Fibroblast of the aortic adventitia (primary cell): ENCODE measurements around the gene MECR. TPM values are rescaled to one million over a fixed set of nuclear protein-coding genes. Genes with fewer than 3 reads are reported as not detected.

Experiments used
- DNase-seq: peaks from one replicate; pipeline ENCODE4 v3.0.0-alpha.2; 2010; ENCODE audit warnings: low read depth
- H3K4me3 ChIP-seq: 2 replicates; pipeline ENCODE4 v1.5.1; 2011; ENCODE audit warnings: low read depth, mild to moderate bottlenecking, control low read depth, low read length, moderate library complexity
- CTCF ChIP-seq: IDR thresholded peaks from 2 replicates; pipeline ENCODE4 v1.5.1; 2011; ENCODE audit warnings: mild to moderate bottlenecking, low read length, control low read depth, inconsistent platforms; ENCODE audit not compliant: insufficient read depth
- total RNA-seq: library from RNA; depleted of rRNA; stranded (reverse); fragments of >200 nt; gene quantifications from 2 replicates; pipeline ENCODE4 v1.2.3, GENCODE V29; 2012; ENCODE audit warnings: low replicate concordance

Gene MECR
- total RNA-seq, 1 donor = 23.1 TPM

DNA sequence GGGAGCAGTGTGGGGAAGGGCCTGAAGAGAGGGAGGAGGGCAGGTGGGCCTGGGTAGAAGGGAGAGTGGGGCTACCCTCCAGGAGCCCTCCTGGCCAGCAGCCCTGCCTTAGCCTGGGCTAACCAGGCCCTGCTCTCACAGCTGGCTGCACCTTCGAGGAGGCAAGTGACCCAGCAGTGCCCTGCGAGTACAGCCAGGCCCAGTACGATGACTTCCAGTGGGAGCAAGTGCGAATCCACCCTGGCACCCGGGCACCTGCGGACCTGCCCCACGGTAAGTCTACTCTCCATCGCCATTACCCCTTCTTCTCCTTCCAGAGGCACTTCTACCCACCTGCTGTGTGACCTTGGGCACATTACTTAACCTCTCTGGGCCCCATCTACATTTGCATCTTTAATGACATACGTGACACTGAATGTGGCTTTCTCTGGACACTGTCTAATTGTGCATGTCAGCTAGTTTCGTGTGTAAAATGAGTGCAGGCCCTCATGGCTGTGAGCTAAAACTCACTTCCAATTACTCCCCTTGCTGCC, 24.5 kb upstream of the MECR start:
- no peak for TF ChIP-seq CTCF
- H3K4me3 ChIP-seq = no peak overlapping the region
- DNase-seq = no peak

DNA sequence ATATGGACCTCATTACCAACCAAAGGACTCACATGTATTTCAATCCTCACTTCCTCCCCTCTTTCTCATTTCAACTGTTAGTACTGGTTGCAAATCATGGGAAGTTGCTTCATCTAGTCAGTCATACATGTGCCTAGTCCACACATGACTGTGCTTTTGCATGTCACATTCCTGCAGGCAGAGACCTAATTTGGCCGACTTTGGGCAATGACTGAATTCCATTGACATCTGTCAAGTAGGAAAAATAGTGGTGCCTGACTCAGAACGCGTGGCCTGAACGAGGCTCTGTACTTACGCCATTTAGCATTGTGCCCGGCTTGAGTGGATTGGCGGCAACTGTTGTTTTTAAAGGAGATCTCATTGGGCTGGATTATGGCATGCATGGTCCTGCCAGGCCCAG, 23.6 kb upstream of the MECR start:
- H3K4me3 ChIP-seq = no peak overlapping the region
- DNase-seq = no peak
- TF ChIP-seq CTCF = no peak

DNA sequence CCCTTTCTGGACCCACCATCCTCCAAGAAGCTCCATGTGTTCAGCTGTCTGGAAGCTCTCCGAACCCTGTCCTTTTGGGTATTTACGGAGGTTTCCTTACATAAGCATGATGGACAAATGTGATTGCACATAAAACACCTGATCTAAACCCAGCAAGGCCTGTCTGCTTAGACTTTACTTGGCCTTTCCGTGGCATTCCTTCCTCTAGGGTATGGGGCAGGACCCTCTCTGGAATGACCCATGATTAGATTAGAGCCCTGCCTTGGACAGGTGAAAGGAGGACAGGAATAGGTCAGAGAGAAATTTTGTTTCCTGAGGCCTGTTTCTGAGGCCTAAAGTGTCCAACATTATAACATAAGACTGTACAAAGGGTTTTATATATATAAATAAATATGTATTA, 22.4 kb upstream of the MECR start:
- no peak for TF ChIP-seq CTCF
- DNase-seq = no peak

DNA sequence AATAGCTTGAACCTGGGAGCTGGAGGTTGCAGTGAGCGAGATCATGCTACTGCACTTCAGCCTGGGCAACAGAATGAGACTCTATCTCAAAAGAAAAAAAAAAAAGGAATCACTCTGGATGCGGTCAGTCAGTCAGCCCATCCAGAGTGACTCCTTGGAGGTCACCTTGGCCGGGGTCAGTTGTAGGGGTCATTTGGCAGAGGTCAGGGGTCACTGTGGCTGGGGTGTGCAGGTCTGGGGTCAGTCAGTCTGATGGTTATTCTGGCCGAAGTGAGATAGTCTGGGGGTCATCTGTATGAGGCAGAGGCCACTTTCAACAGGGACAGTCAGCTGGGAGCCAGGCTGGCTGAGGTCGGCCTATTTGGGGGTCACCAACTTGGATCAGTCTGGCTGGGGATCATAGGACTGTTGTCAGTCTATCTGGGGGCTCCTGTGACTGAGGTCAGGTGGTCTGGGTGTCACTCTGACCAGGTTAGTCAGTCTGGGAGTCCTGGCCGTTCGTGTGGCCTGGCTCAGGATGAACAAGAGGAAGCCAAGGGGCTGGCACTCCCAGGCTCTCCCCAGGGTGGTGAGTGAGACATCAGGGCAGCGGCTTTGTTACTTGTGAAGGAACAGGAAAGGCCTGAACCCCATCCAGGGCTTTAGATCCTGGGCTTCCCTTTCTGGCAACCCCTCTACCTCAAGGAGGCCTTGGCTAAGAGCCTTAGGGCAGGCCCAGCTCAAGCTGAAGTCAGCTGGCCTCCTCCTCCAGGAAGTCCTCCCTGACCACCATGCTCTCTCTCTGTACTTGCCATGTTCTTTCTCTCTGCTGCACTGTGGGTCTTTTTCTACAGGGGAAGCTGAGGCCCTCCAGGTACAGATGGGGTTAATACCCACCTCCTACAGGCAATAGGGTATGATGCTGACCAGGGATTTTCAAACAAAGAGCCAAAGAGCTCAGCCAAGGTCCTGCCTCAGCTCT, 20.7 kb upstream of the MECR start:
- no peak overlapping the region for H3K4me3 ChIP-seq

More for the DNA sequence above, 22.4 kb upstream of the MECR start:
- H3K4me3 ChIP-seq = no peak overlapping the region

DNA sequence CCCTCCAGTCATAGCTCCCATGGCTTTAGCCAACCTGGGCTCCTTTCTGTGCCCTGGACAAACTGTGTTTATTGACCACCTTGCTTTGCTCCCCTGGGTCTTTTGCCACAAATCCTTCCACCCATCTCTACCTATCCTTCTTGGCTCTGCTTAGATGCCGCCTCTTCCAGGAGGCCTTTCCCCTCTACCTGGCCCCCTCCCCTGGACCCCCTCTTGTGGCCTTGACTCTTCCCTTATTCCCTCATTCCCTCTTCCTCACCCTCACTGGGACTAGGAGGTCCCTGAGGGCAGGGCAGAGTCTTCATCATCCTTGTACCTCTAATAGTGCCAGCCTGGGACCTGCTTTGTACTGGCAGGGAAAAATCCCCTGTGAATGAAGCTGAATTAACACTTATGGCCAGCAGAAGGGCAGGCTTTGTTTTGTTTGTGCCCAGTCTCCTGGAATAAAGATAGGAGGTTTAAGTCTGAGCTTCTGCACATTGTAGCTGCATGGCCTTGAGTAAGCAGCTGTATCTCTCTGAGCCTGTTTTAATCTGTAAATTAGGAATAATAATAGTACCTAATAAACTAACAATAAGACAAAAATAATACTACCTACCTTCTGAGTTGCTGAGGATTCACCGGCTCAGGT, 19.3 kb upstream of the MECR start:
- no peak overlapping the region for H3K4me3 ChIP-seq
- TF ChIP-seq CTCF = no peak
- no peak for DNase-seq

More for the DNA sequence above, 20.7 kb upstream of the MECR start:
- no peak for TF ChIP-seq CTCF
- DNase-seq = no peak

DNA sequence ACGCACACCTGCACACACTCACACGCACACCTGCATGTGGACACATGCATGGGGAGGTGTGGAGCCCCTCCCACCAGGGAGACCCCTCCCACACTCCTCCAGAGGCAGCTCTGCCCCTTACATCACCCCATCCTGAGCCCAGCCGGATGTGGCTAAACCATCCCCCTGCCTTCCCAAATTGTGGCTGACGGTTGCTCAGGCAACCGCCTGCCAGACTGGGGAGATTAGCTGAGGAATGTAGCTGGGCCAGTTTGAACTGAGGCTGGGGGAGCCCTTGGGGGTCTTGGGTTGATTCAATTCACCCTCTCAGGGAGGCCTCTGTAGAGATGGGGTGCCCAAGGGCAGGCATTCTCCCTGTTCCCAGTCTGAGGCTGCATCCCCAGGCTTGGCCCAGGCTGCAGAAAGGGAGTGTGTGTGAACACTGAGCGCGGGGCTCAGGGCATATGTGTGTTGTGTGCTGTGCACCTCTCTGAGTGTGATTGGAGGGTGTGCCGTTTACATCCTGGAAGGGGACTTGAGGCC, 18.5 kb upstream of the MECR start:
- TF ChIP-seq CTCF = no peak
- DNase-seq = no peak
- no peak overlapping the region for H3K4me3 ChIP-seq
